T-helper 2 cell (primary cell): ENCODE data around the gene CCDC146.
"Not testable (repeated sequence)": the region's sequence is repeated elsewhere in the genome, so short reads cannot be mapped to it uniquely, and the experiment has no call there.

Experiments used
- DNase-seq, 5 experiments: peaks; one replicate each; pipeline versions ENCODE4 v3.0.0 to v3.0.0-alpha.2; 2012 to 2022

The CCDC146 gene

DNA sequence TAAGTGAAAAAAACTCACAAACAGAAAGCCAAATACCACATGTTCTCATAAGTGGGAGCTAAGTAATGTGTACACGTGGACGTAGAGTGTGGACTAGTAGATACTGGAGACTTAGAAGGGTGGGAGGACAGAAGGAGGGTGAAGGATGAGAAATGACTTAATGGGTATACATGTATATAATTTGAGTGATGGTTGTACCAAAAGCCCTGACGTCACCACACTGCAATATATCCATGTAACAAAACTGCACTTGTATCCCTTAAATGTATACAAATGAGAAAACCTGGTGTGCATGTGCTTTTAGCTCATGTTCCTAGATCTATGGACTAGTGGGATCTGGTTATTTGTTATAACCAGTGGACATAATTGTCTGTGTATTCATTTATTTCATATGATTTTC is 125.7 kb downstream of the CCDC146 start:
- DNase-seq: no peak

- DNase-seq: no peak
Observed at GRCh38 chr7:77252506-77252905, 130.1 kb downstream of the CCDC146 start.

GRCh38 chr7:77253151-77253550 is 130.7 kb downstream of the CCDC146 start:
- DNase-seq: no peak

GRCh38 chr7:77254429-77254828 is 132.0 kb downstream of the CCDC146 start:
- no peak for DNase-seq

- DNase-seq: no peak
Observed at GRCh38 chr7:77254915-77255314, 132.5 kb downstream of the CCDC146 start.

GRCh38 chr7:77258014-77258413 is 135.6 kb downstream of the CCDC146 start:
- no peak for DNase-seq

DNA sequence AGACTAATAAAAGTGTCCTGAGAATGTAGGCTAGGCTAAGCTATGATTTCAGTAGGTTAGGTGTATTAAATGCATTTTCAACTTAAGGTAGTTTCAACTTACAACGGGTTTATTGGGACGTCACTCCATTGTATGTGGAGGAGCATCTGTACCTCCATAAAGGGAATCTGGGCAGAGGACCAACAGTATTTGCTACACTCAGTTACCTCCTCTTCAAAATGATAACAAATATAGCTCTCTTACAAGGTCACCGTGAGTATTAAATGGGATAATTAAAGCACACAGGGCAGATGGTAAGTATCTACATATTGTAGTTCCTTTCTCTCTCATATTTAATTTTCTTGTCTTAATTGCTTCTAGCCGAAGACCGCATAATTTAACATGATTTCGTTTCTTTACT is 136.2 kb downstream of the CCDC146 start:
- no peak for DNase-seq

GRCh38 chr7:77262316-77262715 is 139.9 kb downstream of the CCDC146 start:
- DNase-seq: no peak

DNA sequence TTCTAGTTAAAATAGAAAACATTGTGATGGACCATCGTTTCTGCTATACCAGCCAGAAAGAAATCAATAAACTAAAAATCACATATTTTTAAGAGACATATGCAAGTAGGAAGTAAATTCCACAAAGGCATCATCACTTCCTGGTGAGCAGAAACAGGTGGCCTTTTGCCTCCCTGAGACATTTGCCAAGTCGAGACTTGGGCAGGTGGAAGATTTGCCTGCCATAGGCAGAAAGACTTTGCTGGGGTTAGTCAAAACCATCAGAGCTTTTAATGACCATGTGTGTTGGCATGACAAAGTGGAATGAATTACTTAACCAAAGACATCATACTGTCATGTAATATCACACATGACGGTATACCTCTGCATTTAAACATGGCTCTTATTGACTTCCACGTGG is 143.3 kb downstream of the CCDC146 start:
- DNase-seq: peak in 1 of 5 experiments; percentile 21

GRCh38 chr7:77266291-77266794 is 143.9 kb downstream of the CCDC146 start:
- peak in 1 of 5 experiments; percentile 87 for DNase-seq

- no peak for DNase-seq
Observed at GRCh38 chr7:77269360-77270093, 147.1 kb downstream of the CCDC146 start.

DNA sequence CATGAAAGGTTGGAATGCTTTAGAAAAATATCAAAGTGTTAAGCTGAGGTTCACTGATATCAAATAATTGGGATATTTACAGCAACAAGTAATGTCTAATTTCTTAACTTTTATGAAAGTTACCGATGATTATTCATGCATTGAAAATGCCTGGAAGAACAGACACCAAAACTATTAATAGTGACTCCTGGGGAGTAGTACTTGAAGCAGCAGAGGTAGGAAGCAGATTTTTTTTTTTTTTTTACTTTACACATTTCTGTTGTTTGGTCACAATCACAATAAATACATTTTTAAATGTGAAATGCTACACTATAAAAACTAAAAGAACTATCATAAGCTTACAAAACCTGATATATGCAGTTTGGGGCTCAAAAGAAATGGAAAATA is 147.7 kb downstream of the CCDC146 start:
- DNase-seq: no peak

- DNase-seq: no peak
Observed at GRCh38 chr7:77271766-77272165, 149.4 kb downstream of the CCDC146 start.

DNA sequence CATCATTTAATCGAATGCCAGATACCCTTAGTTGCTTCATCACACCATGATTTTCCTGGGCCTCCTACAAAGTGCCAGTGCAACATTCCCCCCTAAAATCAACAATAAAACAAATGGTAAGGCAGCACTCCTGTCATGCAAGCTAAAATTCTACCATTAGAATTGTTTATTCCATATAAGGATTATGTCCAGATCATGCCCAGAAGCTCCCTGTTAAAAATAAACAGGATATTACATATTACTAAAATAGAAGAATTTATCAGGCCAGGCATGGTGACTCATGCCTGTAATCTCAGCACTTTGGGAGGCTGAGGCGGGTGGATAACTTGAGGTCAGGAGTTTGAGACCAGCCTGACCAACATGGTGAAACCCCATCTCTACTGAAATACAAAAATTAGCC is 153.2 kb downstream of the CCDC146 start:
- not testable (repeated sequence) for DNase-seq

DNA sequence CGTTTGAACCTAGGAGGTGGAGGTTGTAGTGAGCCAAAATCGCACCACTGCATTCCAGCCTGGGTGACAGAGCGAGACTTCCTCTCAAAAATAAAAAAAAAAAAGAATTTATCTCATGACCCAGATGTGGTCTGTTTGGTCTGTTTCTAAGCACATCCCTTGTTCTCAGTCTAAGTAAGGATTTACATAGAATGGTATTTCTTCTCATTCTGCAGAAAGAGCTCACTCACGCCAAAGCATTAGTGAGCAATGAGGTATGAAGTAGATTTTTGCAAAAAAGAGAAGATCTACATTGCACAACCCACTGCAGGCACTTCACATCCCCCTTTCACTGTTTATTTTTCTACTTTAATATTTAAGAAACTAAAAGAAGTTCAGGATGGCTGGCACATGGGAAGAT is 153.7 kb downstream of the CCDC146 start:
- peak in 2 of 5 experiments; percentile 2 to 57 for DNase-seq

DNA sequence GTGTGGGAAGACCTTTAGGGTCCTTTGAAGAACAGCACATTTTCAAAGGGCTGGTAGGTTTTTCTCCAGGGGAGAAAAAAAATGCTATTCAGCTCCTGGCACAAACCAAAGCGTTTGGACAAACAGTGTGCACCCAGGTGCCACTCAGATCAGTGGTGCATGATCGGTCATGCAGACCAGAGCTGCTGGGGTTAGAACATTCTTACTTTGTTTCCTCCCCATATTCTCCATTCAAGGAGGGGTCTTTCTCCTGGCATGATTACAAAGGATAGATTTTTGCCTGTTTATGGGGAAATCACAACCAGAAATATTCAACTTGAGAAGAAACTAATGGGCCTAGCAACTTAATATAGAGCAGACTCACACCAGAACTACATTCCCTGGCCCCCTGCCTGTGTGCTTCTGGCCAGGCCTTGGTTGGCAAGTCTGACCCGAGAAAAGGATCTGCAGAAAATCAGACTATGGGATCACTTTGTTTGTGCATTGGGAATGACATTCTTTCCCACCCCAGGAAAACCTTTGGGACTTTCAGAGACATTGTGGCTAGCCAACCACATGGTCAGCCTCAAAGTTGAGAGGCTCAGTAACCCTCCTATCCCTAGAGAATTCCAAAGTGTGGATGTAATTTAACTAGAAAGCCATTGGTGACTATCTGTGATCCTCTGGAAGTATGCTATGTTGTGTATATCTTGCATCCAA is 159.5 kb downstream of the CCDC146 start:
- no peak for DNase-seq

GRCh38 chr7:77282897-77283296 is 160.5 kb downstream of the CCDC146 start:
- DNase-seq: no peak

DNA sequence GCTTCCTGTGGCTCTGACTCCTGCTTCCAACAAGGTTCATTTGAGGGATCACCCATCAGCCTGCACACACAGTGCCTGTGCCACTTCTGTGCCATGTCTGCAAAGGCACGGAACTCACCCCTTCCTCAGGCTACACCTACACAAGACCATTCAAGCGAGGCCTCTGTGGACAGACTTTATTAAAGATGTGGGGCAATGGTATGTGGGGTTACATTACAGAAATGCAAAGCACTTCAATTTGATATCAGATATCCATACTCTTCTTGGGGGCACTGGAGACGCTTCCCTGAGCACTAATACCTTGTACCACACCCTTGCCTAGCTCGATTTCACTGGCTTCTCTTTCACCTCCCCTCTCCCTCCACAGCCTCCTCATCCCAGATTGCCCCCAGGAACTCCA is 161.6 kb downstream of the CCDC146 start:
- DNase-seq: no peak

GRCh38 chr7:77284616-77285015 is 162.2 kb downstream of the CCDC146 start:
- peak in 1 of 5 experiments; percentile 8 for DNase-seq

DNA sequence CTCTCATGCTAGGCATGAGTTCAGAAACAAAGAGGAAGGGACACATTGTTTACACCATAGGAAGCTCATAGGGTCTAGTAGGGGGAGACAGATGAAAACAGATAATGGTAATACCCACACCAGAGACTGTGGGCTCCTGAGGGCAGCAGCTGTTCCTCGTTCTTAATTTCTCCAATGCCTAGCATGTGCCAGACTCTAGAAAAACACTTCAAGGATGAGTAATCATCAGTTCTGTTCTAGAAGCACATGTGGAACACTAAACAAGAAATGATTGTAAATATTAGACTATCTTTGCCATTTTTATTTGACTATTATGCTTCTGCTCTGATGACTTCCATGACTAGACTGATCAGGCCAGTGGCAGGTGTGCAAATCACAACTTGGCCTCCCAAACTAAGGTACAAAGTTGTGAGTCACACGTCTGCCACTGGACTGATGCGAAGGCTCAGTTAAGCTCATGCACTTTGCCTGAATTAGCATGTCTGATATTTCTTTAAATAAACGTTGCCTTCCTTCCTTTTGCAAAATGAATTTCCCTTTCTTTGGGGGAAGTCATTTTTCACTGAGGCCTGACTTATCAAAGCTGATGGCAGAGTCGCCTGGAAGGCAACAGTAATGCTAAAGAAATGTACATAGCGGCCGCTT is 166.4 kb downstream of the CCDC146 start:
- no peak for DNase-seq

GRCh38 chr7:77289387-77289786 is 167.0 kb downstream of the CCDC146 start:
- DNase-seq: no peak

DNA sequence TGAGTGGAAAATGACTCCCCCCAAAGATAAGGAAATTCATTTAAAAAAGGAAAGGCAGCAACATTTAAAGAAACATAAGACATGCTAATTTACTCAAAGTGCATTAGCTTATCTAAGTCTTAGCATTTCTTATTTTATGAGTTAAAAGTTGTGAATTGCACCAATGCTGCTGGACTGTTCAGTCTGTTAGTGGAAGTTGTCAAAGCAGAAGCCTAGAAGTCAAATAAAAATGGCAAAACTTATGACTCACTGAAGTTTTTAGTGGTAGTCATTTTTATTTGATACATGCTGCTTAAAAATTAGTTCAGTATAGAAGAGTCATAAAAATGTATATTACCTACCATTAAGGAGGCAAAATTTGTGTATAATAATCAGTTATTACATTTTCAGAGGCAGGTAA is 168.0 kb downstream of the CCDC146 start:
- no peak for DNase-seq

DNA sequence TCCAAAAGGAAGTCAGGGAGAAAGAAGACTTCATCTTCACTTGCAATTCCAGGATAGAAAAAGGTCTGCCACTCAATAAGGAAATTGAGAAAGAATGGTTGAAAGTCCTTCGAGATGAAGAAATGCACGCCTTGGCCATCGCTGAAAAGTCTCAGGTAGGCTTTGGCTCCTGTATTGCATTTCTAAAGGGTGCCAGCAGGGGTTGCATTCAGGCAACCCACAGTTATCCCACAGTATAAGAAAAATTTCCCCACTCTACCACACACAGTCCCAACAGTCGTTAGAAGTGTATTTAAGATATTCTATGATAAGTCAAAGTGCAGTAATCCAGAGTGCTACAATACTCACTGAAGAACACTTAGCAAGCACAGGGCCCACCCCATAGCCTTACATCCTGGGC is 170.6 kb downstream of the CCDC146 start:
- no peak for DNase-seq

- DNase-seq: no peak
Observed at GRCh38 chr7:77295549-77295948, 173.1 kb downstream of the CCDC146 start.
